ENCODE measurements around the gene RASIP1.
A peak's percentile ranks its signal among the peaks of the same experiment; 100 is the strongest.

- TF ChIP-seq CTCF (IDR thresholded peaks at IDR 0.05) (peak in 1 of 4 experiments; percentile 19), POLR2A (IDR thresholded peaks at IDR 0.05) (no peak)
Observed at GRCh38 chr19:48784527-48784926, 44.1 kb upstream of the RASIP1 start.

All from uterus (tissue), 2 donors.